Suprapubic skin (tissue), 3 donors: Measurements from ENCODE around the gene KRABD2.

Source experiments
- CTCF ChIP-seq, 2 donors: fragments of 200-600 bp in 1 of 2; fragments of 450-650 bp in 1 of 2; sonication (generic) in 1 of 2; IDR thresholded peaks; one replicate each; pipeline ENCODE4 v1.5.1; 2016 to 2019; ENCODE audit warnings: antibody characterized with exemption in 2 of 2, mild to moderate bottlenecking in 1 of 2, moderate library complexity in 1 of 2
- POLR2A ChIP-seq, 2 donors: fragments of 450-650 bp; IDR thresholded peaks; one replicate each; pipeline ENCODE4 v1.6.1; 2017; ENCODE audit warnings: antibody characterized with exemption in 2 of 2, mild to moderate bottlenecking in 2 of 2, moderate library complexity in 2 of 2

GRCh38 chr17:8350339-8350738 is 26.2 kb downstream of the KRABD2 start:
- TF ChIP-seq CTCF (IDR thresholded peaks at IDR 0.05) (no peak), POLR2A (IDR thresholded peaks at IDR 0.05) (no peak)
